ENCODE results near the gene PPP6R3. TPM values are rescaled to one million over a fixed set of nuclear protein-coding genes. Genes with fewer than 3 reads are reported as not detected.

PPP6R3 gene
- total and polyA plus RNA-seq, 10 of the 15 experiments (the other 5 are each of a cell fraction or from before 2014, with no cell fraction given), result 12.4 to 123 (median 74.1) TPM

DNA sequence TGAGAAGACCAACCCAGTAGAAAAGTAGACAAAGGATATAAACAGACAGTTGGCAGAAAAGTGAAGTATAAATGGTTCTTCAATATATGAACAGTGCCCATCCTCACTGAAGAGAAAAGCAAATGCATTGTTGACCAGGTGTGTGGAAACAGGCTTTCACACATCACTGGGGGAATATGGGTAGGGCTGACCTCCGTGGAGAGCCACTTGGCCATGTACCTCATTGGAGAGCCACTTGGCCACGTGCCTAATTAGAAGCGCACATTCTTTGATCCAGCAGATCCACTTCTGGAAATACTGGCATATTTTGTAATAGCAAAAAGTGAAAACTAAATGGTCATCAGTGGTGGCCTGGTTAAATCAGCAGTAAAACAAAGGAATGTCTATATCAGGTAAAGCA is 43.2 kb downstream of the PPP6R3 start (continued):
- TF ChIP-seq NFIC (IDR thresholded peaks at IDR 0.05; ENCODE audit: low read depth, low read length) (no peak), SPI1 (IDR thresholded peaks at IDR 0.05; ENCODE audit: borderline replicate concordance, insufficient read depth, low read depth, low read length) (no peak), CREM (IDR thresholded peaks at IDR 0.05; ENCODE audit: low read depth) (no peak), RCOR1 (conservative IDR thresholded peaks at IDR 0.05; ENCODE audit: low read depth, low read length) (no peak), ZNF622 (IDR thresholded peaks at IDR 0.05) (no peak), RELA (IDR thresholded peaks at IDR 0.05; ENCODE audit: borderline replicate concordance, partially characterized antibody) (no peak)

DNA sequence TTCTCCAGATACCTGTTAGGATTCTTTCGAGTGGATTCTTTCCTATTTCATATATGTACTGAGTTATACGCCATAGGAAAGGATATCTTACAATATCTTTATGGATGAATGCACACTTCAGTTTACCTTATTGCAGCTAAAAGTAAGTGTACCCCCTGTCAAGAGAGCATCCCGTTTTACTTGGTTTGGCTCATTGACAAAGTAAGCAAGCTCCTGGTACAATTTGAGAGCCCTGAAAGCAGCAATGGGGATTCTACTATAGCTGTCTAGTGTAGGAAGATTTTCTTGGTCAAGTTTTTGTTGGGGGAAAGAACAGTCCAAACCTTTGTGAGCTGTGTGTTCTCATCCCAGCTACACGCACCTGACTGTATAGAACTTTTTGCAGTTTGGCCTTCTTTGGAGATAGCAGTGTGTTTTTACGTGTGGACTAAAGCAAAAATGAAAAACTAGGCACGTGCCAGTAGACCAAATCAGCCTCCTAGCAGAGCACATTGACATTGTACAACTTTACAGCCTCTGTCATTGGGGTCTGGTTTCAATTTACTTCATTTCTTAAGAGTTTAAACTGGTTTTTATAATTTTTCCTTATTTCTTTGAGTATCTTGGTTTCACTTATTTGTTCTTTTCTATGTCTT is 44.0 kb downstream of the PPP6R3 start:
- H3K79me2 ChIP-seq (ENCODE audit: control insufficient read depth, insufficient read depth, low read length), result peaks cover 99% of the 10 kb centered on the region
- ATAC-seq, result peak; percentile 24
- FAIRE-seq, result no peak
- ChIA-PET CTCF (interaction anchor here (1.0 to 1.1 kb wide), 2 partner anchors 10 to 12 kb away, joined by 3 read pairs; no protein-coding TSS in a partner anchor), SMC1A (ENCODE audit: uncharacterized antibody, unreplicated experiment) (interaction anchor here (4.3 kb wide), 1 partner anchor 9 kb away, joined by 22 read pairs; no protein-coding TSS in a partner anchor), POLR2A (interaction anchor here (0.6 to 1.0 kb wide), 3 partner anchors 9 to 19 kb away, joined by 3 to 5 read pairs (median 3); no protein-coding TSS in a partner anchor), RAD21 (ENCODE audit: unreplicated experiment) (no interaction called here)
- H3K9me3 ChIP-seq (replicated peaks; ENCODE audit: control insufficient read depth, insufficient read depth, low read length), result no peaks in the 10 kb centered on the region
- 47% methylated on average over 6 of the region's 6 CpGs for WGBS (ENCODE audit: insufficient coverage, insufficient replicate concordance, low lambda C conversion rate, missing lambda C conversion rate)
- intact Hi-C loops (cut with micrococcal nuclease; ENCODE audit: unreplicated experiment) (no loop called here), in situ Hi-C loops (cut with MboI) (no loop called here)
- H3K4me3 ChIP-seq, result no peak overlapping the region
- H3K27ac ChIP-seq (ENCODE audit: control insufficient read depth, insufficient read depth), result peak overlapping the region; percentile 8; the same call in 1 of the 2 replicates
- TF ChIP-seq BHLHE40 (IDR thresholded peaks at IDR 0.05; ENCODE audit: borderline replicate concordance in 1 of 2, low read depth in 2 of 2, low read length in 1 of 2), result peak; percentile 66 to 69; a peak in 3 of 4 replicates
- TF ChIP-seq, protein P1, sequence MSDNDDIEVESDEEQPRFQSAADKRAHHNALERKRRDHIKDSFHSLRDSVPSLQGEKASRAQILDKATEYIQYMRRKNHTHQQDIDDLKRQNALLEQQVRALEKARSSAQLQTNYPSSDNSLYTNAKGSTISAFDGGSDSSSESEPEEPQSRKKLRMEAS (IDR thresholded peaks at IDR 0.05; ENCODE audit: low read depth, low read length), result no peak
- H3K4me2 ChIP-seq (ENCODE audit: control insufficient read depth, insufficient read depth), result peak overlapping the region; percentile 50
- no peak overlapping the region for H2AFZ ChIP-seq (ENCODE audit: control insufficient read depth, low read depth, low read length)
- no TSS peak for BruUV-seq (replicated peaks)
- DNase-seq (ENCODE audit: low read depth, low spot score), result no peak
- peaks cover 24% of the 10 kb centered on the region for H3K4me1 ChIP-seq (ENCODE audit: control insufficient read depth, insufficient read depth, low read length)
- no peaks in the 10 kb centered on the region for H3K27me3 ChIP-seq (replicated peaks in 1 of 2; ENCODE audit: control insufficient read depth in 2 of 2, insufficient read depth in 2 of 2, low read length in 1 of 2)
- no peak overlapping the region for H3K9ac ChIP-seq (ENCODE audit: control insufficient read depth, insufficient read depth, low read length)
- peaks cover 0 to 4% of the 10 kb centered on the region in 2 experiments; a peak in 1 of 4 replicates for H3K36me3 ChIP-seq (ENCODE audit: control insufficient read depth in 2 of 2, insufficient read depth in 2 of 2, low read length in 1 of 2)
- peaks cover 3% of the 10 kb centered on the region; the same call in 1 of the 2 replicates for H4K20me1 ChIP-seq (ENCODE audit: control insufficient read depth, insufficient read depth)
